LNCAP (cell line): ENCODE data around the gene GTF2H4.

Source experiments
- CTCF ChIP-seq: fragments of 450-650 bp; IDR thresholded peaks from 2 replicates; pipeline ENCODE4 v1.5.1; 2017; ENCODE audit warnings: mild to moderate bottlenecking

GTF2H4 gene

GRCh38 chr6:30945281-30945680 is 37.3 kb downstream of the GTF2H4 start:
- no peak for TF ChIP-seq CTCF

- no peak for TF ChIP-seq CTCF
These were observed 39.2 kb downstream of the GTF2H4 start for GRCh38 chr6:30947231-30947630.

- TF ChIP-seq CTCF: no peak
These were observed 40.8 kb downstream of the GTF2H4 start for GRCh38 chr6:30948811-30949210.

- no peak for TF ChIP-seq CTCF
These were observed 44.0 kb downstream of the GTF2H4 start for GRCh38 chr6:30951907-30952469.

- no peak for TF ChIP-seq CTCF
These were observed 46.8 kb downstream of the GTF2H4 start for GRCh38 chr6:30954631-30955366.

- TF ChIP-seq CTCF: no peak
These were observed 47.5 kb downstream of the GTF2H4 start for GRCh38 chr6:30955367-30956042.

- no peak for TF ChIP-seq CTCF
These were observed 49.7 kb downstream of the GTF2H4 start for GRCh38 chr6:30957716-30958115.
